Stimulated activated CD8-positive, alpha-beta memory T cell treated with anti-CD3 and anti-CD28 coated beads, Interleukin-12 subunit alpha, Interleukin-12 subunit beta, amount 100 ng/mL, for 4 hours (primary cell): ENCODE data around the gene ST14.

Experiments used
- DNase-seq: peaks from one replicate; pipeline ENCODE4 v3.0.0-alpha.2; 2020; ENCODE audit warnings: low read depth

The ST14 gene

GRCh38 chr11:130159657-130160497 lies at the start of gene ST14:
TSS of gene ST14 (plus strand) at chr11:130159782. CDS start at chr11:130159980, 198 bp downstream.
- no peak for DNase-seq

- no peak for DNase-seq
These were observed 49.1 kb upstream of the ST14 start for GRCh38 chr11:130110339-130111108.

GRCh38 chr11:130112071-130112830 lies 47.3 kb upstream of the ST14 start:
- DNase-seq = no peak

GRCh38 chr11:130114281-130114680 lies 45.3 kb upstream of the ST14 start:
- no peak for DNase-seq

GRCh38 chr11:130114726-130115125 lies 44.9 kb upstream of the ST14 start:
- DNase-seq = no peak

GRCh38 chr11:130115218-130115617 lies 44.4 kb upstream of the ST14 start:
- DNase-seq = no peak

- DNase-seq = no peak
These were observed 41.4 kb upstream of the ST14 start for GRCh38 chr11:130118165-130118564.

GRCh38 chr11:130118636-130119387 lies 40.8 kb upstream of the ST14 start:
- DNase-seq = no peak

GRCh38 chr11:130120045-130120444 lies 39.5 kb upstream of the ST14 start:
- DNase-seq = no peak

GRCh38 chr11:130121445-130121978 lies 38.1 kb upstream of the ST14 start:
- no peak for DNase-seq

GRCh38 chr11:130122141-130122575 lies 37.4 kb upstream of the ST14 start:
- DNase-seq = no peak

- no peak for DNase-seq
These were observed 36.1 kb upstream of the ST14 start for GRCh38 chr11:130123414-130124040.

- DNase-seq = no peak
These were observed 35.5 kb upstream of the ST14 start for GRCh38 chr11:130124096-130124495.

GRCh38 chr11:130125638-130126037 lies 33.9 kb upstream of the ST14 start:
- no peak for DNase-seq

GRCh38 chr11:130126516-130126915 lies 33.1 kb upstream of the ST14 start:
- DNase-seq = no peak

GRCh38 chr11:130127509-130127908 lies 32.1 kb upstream of the ST14 start:
- DNase-seq = no peak

- no peak for DNase-seq
These were observed 31.0 kb upstream of the ST14 start for GRCh38 chr11:130128626-130129025.

- DNase-seq = no peak
These were observed 29.7 kb upstream of the ST14 start for GRCh38 chr11:130129922-130130321.

- DNase-seq = no peak
These were observed 27.4 kb upstream of the ST14 start for GRCh38 chr11:130131961-130132850.

GRCh38 chr11:130133716-130134115 lies 25.9 kb upstream of the ST14 start:
- DNase-seq = no peak
